Astrocyte of the hippocampus (primary cell): ENCODE measurements around the gene DHODH.

Experiments
- DNase-seq: peaks from one replicate; pipeline ENCODE4 v3.0.0; 2011; ENCODE audit warnings: low read depth, low spot score

DHODH gene

DNA sequence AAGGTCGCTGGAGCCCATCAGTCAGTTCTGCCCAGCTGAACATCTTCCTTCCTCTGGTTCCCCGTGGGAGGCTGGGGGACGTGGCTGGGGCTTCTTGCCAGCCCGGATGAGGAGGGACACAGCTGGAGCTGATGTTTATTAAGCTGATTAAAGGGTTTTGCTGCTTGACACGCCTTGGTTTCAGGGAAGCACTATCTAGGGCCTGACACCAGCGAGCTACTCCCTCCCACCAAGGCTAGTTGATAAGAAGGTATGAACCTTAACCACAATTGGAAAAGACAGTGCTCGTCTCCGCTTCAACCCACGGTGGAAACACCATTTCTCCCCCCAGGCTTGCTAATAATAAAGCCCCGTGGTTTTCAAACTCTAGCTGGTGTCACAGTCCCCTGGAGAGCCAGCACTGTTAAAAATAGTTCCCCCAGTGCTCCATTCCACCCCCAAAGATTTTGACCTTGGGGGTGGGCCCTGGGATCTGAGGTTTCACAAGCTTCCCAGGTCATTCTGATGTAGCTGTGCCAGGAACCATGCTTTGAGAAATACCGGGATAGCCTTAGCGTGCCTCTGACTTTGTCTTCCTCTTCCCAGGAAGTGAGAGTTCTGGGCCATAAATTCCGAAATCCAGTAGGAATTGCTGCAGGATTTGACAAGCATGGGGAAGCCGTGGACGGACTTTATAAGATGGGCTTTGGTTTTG lies 5.5 kb downstream of the DHODH start:
- no peak for DNase-seq

DNA sequence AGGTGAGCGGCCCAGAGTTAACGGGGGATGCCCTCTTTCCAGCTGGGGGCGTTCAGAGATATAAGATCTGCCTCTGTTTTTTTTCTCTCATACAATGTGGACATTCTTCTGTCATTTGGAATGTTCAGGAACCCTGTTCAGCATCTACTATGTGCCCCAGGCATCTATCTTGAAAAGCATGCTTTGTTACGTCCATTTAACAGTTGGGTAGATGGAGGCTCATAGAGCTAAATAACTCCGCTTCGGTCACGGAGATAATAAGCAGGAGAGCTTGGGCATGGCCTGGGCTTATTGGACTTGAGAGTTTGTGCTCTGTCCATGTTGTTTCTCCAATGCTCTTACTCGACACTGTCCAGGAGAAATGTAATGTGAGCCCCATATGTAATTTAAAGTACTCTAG lies 6.1 kb downstream of the DHODH start:
- no peak for DNase-seq

DNA sequence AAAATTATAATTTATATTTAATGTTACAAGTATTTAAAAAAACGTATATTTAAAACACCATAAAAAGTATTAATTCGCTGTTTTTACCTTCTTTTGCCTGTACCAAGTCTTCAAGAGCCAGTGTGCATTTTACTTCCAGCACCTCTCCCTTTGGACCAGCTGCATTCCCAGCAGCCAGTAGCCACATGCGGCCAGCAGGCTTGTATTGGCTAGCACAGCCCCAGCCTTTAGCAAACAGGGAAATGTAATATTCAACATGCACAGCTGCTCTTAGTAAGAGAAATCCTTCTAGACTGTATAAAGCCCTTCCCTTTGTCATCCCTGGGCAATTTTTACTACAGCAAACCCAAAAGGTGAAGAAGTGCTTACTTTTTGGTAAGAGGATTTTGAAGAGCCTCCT lies 6.6 kb downstream of the DHODH start:
- DNase-seq = no peak

DNA sequence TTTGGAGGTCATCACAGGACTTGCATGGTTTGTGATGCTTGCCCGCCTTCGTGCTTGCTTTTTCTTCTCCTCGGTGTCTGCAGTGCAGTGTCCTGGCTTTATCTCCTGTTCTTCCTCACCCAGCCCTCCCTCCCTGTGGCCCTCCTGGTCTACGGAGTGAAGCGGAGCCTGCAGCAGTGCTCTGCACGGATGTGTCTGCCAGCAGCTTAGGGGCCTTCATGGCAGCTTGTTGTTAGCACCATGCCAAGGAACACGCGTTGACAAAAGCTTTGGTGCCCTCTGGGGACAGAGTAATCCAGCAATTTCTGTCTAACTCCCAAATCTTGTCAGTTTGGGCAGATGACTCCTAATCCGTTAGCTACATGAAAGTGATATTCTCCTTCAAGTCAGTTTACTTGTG lies 9.9 kb downstream of the DHODH start:
- no peak for DNase-seq

DNA sequence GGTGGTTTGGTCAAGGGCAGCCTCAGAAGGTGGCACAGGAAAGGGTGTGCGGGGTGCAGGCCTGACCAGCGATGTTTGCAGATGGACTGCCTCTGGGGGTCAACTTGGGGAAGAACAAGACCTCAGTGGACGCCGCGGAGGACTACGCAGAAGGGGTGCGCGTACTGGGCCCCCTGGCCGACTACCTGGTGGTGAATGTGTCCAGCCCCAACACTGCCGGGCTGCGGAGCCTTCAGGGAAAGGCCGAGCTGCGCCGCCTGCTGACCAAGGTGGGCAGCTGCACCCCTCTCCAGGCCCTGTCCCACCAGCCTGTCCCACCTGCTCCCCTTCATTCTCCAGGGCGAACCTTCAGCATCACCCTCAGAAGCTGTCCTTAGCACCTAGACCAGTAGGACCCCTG lies 12.5 kb downstream of the DHODH start:
- no peak for DNase-seq

DNA sequence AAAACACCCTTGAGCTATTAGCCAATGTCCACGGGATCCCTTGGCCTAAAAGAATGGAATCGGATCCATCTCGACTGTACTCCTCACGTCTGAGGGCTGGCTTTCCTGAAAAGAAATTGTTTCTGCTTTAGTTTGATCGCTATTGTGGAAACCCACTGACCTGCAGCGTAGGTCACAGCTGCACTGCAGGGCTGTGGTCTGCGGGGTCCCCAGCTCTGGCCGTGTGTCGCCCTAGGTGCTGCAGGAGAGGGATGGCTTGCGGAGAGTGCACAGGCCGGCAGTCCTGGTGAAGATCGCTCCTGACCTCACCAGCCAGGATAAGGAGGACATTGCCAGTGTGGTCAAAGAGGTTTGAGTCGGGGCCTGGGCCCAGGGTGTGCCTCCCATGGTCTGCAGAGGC lies 13.6 kb downstream of the DHODH start:
- no peak for DNase-seq

DNA sequence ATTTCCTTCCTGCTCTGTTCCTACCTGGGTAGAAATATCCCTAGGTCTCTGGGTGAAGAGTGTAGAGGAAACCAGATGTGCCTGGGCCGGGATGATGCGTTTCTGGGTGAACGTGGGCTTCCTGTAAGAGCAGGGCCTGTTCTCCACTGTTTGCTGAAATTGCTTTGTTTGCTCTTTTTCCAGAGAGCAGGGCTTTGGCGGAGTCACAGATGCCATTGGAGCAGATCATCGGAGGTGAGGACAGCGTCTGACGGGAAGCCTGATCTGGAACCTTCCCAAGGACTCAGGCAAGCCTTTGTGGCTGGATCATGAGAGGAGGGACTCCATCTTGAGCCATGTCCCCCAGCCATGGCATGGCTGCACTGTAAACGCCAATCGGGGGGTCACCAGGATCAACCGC lies 15.4 kb downstream of the DHODH start:
- no peak for DNase-seq

DNA sequence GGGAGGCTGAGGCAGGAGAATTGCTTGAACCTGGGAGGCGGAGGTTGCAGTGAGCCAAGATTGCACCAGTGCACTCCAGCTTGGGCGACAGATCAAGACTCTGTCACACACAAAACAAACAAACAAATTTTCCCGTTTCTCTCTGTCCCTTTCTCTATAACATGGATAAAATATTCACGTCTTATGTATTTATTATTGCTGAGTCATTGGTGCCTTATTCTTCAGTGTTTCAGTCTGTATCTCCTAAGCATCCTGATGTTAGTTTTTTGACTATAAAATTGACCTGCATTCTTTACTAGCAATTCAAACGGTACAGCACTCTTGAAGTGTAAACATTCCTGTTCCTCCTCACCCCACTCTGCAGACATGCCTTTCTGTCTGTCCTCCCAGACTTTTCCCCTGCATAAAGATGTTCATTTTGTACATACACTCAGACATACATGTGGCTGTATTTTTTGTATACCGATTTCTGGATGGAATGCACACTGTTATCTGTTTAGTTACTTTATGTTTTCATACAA lies 16.4 kb downstream of the DHODH start:
- no peak for DNase-seq

DNA sequence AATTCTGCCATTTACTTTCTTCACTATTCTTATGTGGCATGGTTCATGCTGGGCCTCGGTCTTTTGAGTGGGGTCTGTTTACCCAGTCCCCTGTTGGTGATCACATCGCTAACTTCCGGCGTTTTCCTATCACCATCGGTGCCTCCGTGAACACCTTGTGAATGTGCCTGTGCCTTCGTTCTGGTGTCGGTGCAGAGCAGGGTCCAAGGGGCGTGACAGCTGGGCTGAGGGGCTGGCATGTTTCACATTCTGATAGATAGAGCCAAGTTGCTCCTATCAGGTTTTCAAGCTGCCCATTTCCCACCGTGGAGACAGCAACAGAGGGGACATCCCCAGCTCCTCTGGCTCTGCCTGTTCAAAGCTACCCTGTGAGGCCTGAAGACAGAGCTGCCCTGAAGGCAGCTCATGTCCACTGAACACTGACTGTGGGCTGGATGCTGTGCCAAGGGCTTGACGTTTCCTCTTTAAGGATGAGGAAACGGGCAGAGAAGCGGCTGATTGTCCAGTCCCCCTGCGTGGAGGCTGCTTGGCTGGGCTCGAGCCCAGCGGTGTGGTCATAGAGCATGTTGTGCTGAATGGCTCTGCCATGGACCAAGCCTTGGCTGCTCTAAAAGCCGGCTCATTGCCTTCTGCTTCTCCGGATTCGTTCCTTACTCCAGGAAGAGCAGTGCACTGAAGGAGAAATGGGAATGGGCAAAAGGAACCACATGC lies 17.0 kb downstream of the DHODH start:
- DNase-seq = no peak

DNA sequence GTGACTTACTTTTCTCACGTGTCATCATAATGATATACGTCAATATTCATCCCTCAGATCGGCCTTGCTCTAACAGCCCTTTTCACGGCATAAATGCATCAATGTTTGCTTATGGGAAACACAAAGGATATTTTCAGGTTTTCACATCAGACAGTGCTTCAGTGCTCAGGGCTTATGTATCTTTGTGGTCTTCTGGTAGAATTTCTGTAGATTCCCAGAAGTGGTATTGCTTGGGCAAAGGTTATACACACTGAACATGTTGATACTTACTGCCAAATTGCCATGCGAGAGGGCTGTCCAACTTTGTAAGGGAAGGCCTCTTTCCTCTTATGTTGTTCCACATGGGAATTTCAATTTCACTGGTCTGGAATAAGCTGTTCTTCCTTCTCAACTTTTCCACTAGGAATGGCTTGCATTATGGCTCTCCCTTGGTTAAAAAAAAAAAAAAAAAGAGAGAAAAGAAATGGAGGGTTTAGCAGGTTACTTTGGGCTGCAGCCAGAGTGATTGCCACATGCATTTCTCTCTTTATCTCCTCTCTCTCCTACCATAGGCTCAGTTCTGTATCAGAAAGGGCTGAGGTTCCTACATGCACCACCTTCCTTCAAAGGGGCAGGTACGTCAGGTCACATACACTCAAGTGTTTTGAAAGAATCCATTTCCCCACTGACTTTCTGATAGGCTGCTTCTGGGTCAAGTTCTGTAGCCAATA lies 19.3 kb downstream of the DHODH start:
- no peak for DNase-seq

DNA sequence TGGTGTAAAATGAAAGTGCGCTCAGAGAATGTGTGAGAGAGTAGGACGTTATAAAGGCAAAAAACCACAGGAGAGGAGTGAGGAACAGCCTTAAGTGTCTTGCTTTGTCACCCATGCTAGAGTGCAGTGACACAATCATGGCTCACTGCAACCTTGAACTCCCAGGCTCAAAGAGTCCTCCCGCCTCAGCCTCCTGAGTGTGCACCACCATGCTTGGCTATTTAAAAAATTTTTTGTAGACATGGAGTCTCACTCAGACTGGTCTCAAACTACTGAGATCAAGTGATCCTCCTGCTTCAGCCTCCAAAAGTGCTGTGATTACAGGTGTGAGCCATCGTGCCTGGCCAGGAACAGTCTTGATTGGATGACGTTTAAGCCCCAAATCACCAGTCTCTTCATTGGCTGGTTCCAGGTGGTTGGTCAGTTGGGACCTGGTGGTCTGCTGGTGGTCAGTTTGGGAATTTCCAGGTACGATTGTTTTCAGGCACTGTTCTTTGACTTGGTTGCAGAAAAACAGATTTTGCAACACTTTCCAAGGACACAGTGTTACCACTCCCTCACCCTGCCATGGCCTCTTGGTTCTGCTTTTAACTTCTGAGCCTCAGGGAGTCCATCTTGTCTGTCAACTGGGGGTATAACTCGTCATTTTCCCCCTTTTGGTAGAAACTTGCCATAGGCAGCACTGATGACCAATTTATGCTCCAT lies 21.2 kb downstream of the DHODH start:
- no peak for DNase-seq

DNA sequence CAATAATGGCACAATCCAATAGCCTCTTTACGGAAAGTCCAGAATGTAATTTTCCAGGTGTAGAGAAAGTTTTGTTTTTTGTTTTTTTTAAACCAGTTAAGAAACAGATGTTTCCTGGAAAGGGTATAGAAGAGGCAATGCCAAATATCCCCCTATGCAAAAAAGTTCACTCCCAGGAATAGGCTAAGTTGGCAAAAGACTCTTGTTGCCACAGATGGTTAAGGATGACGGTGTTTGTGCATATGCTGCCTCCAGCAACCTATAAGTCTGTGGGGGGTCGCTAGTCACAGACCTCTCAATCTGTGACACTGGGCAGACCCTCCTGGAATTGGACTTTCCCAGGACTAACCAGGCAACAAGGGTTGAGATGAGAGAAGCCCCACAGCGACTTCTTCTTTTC lies 24.9 kb downstream of the DHODH start:
- DNase-seq = no peak

DNA sequence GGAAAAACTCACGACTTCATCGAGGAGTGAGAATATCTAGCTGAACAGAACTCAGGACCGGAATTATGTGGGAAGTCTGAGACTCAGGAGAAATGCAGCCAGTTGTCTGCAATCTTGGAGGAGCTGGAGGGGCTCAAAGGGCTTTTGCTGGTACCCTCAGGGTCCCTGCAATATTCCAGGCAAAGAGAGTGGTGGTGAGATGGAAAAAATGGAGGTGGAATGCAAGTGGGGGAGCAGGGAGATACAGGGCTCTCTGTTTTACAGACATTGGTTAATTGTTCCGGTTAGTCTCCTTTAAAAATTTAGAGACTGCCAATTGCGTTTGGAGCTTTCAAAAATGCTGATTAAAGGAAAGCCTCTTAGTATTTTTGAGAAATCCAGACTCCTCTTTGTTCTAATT lies 27.6 kb downstream of the DHODH start:
- no peak for DNase-seq

DNA sequence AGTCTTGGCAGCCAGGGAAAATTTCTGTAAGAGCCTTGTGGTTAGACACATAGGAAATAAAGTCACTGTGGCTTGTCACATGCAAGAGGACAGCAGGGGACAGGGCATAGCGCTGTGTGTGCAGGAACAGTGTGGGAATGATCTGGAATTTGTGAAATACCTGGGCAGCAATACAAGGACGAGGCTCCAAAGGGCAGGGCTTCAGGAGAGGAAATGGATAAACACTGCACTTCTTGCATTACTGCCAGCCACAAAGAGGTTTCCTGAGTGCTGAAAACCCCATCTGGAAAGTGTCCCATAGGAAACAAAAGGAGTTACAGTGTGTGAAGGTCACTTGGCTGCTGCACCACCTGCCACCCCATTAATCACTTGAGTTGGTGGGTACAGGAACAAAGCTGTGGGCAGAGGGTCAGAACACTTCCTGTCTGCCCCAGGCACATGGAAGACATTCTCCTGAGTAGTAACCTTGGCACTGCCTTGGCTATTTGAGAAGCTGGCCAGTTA lies 33.7 kb downstream of the DHODH start:
- DNase-seq = peak; percentile 76

DNA sequence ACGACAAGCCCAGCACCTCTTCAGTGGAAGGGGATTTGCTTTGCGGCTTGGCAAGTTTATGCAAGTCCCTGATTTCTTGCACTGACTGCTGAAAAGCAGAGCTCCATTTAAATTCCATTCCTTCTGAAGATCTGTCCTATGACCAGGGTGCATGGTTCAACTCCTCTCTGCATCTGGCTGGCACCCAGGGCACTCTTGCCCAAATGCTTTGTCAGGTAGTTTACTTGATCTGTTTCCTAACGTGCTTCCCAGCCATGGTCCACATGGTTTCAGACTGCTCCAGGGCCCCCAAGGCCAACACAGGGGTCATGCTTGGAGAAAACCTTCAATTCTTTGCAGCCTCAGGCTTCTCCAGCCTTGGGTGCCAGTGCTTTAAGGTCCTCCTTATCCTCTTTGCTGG lies 34.5 kb downstream of the DHODH start:
- DNase-seq = no peak

DNA sequence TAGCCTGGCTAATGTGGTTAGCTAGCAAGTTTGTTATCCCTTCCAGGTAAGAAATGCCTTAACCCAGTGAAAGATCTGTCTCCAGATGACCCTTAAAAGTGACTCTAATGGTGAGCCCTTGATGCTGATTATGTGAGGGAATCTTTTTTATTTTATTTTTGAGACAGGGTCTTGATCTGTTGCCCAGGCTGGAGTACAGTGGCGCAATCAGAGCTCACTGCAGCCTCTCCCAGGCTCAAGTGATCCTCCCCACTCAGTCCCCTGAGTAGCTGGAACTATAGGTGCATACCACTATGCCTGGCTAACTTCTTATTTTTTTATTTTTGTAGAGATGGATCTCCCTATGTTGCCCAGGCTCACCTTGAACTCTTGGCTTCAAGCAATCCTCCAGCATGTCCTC lies 35.0 kb downstream of the DHODH start:
- DNase-seq = no peak

DNA sequence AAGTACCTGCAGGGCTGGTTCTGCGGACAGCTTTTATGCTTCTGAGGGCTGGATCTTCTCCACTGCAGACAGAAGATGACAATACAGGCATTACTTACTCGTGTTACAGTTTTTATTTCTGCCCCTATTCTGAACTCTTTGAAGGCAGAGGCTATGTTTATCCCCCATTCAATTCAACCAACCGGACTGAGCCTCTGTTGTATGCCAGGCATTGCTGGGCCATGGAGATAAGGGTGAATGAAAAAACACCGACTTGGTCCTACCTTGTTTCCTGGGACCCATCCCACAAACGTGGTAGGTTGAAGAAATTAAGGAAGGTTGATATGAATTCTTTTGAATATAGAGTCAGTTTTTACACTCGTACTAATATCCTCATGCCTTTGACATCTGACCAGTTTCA lies 35.8 kb downstream of the DHODH start:
- DNase-seq = no peak

DNA sequence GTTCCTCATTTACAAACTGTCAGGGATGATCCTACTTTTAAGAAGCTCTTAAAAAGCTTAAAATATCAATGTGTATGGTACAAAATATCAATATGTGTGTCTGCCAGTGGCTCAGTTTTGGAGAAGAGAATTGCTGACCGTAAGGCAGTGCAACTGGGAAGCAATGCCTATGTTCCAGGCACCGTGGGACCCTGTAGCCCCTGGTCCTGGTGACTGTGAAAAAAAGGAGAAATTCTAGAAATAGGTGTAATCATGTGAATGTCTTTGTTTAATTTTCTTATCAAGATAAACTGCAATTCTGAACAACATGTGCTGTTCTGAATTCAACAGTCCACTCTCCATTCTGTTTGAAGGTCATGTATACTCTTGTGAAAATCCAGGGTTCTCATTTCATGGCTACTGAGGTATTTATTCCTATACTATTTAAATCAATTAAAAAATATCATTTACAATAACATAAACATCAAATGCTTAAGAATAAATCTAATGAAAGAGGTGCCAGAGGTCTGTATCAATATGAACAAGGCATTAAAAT lies 36.3 kb downstream of the DHODH start:
- no peak for DNase-seq

DNA sequence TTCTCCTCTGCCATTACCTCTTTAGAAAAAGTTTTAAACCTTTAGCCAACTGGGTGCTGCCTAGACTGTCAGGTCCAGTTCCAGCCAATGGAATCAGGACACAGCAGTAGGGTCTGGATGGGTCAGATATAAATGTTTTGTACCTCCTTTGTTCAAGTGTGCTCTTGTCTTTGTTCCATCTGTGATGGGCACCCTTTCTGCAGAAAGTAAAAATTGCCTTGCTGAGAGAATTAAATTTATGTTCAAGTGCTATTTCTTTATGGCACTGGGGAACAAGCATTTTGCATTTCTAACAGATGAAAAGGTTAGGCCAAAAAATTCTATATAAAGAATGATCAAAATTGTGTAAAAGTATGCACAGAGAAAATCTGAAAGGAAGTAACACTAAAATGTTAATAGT lies 40.6 kb downstream of the DHODH start:
- DNase-seq = no peak

DNA sequence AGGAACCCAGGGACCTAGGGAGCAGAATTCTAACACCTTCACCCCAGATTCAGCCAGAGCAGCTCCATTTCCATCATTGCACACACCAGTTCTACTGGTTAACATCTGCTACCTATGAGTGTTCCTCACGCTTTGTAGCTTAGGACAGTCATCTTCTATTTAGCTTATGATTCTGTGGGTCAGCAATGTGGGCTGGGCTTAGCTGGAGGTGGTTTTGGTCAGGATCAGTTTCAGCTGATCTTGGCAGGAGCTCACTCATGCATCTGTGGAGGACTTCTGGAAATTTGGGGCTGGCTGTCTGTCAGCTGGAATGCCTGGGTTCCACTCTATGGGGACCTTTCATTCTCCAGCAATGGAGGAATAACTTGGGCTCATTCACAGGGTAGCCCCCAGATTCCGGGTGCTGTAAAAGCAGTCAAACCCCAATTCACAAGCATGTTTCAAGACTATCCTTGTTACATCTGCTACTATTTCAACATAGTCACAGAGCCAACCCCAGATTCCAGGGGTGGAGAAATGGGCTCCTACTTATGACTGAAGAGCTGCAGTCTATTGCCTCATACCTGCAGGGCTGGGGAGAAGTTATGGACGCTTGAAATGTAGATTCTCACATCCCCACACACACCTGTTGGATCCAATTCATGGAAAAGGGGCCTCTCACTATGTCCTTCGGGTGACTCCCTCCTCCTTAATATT lies 42.4 kb downstream of the DHODH start:
- DNase-seq = peak; percentile 8

DNA sequence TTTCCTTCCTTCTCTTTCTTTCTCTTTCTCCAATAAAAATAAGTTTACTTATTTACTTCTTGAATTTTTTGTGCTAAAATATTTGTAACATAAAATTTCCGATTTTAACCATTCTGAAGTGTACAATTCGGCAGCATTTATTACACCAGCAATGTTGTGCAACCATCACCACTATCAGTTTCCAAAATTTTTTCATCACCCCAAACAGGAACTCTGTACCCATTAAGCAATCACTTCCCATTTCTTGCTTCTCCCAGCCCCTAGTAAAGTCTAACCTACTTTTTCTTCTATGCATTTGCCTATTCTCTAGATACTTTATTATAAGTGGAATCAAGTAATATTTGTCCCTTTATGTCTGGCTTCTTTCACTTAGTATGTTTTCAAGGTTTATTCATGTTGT lies 43.3 kb downstream of the DHODH start:
- no peak for DNase-seq
